Mesenchymal stem cell (in vitro differentiated cells and primary cell): ENCODE measurements around the gene APOD.
A peak's percentile ranks its signal among the peaks of the same experiment; 100 is the strongest.

ENCODE experiments used
- DNase-seq: peaks from one replicate; pipeline ENCODE4 v3.0.0-alpha.2; 2013
- H2AFZ ChIP-seq: one replicate; pipeline ENCODE4 v1.6.1; 2013; ENCODE audit warnings: low read depth, mild to moderate bottlenecking, control low read depth, inconsistent platforms, low read length, moderate library complexity
- H2AK5ac ChIP-seq: 2 replicates; pipeline ENCODE4 v1.6.1; 2013; ENCODE audit warnings: low read length, moderate library complexity, mild to moderate bottlenecking, inconsistent platforms; ENCODE audit not compliant: severe bottlenecking
- H2BK120ac ChIP-seq: one replicate; pipeline ENCODE4 v1.6.1; 2013; ENCODE audit warnings: low read depth, mild to moderate bottlenecking, inconsistent platforms, low read length, moderate library complexity
- H2BK12ac ChIP-seq, 2 experiments: one replicate each; pipeline ENCODE4 v1.6.1; 2013; ENCODE audit warnings: inconsistent platforms in 2 of 2, low read length in 2 of 2, mild to moderate bottlenecking in 2 of 2, moderate library complexity in 2 of 2, control low read depth in 1 of 2
- H2BK15ac ChIP-seq: one replicate; pipeline ENCODE4 v1.6.1; 2013; ENCODE audit warnings: mild to moderate bottlenecking, low read depth, inconsistent platforms; ENCODE audit not compliant: poor library complexity, severe bottlenecking
- H2BK5ac ChIP-seq: 2 replicates; pipeline ENCODE4 v1.6.1; 2013; ENCODE audit warnings: low read depth, mild to moderate bottlenecking, low read length, control low read depth, inconsistent platforms; ENCODE audit not compliant: poor library complexity, severe bottlenecking
- H3K14ac ChIP-seq, 2 experiments: one replicate each; pipeline ENCODE4 v1.6.1; 2013; ENCODE audit warnings: inconsistent platforms in 2 of 2, low read length in 2 of 2, control low read depth in 1 of 2, mild to moderate bottlenecking in 1 of 2, moderate library complexity in 1 of 2
- H3K18ac ChIP-seq, 2 experiments: one replicate each; pipeline ENCODE4 v1.6.1; 2013; ENCODE audit warnings: inconsistent platforms in 2 of 2, low read length in 2 of 2, control low read depth in 1 of 2, low read depth in 1 of 2, mild to moderate bottlenecking in 1 of 2
- H3K23ac ChIP-seq, 2 experiments: one replicate each; pipeline ENCODE4 v1.6.1; 2013; ENCODE audit warnings: inconsistent platforms in 2 of 2, low read length in 2 of 2, mild to moderate bottlenecking in 2 of 2, moderate library complexity in 2 of 2, control low read depth in 1 of 2
- H3K27ac ChIP-seq: 2 replicates; pipeline ENCODE4 v1.5.1; 2013; ENCODE audit warnings: mild to moderate bottlenecking, moderate library complexity, low read length, control low read depth, inconsistent platforms; ENCODE audit not compliant: poor library complexity, severe bottlenecking
- H3K27me3 ChIP-seq, 2 experiments: 2 replicates each; pipeline versions ENCODE4 v1.6.1 to v1.7.0; 2013; ENCODE audit warnings: low read length in 2 of 2, mild to moderate bottlenecking in 2 of 2, moderate library complexity in 2 of 2, control low read depth in 1 of 2, inconsistent platforms in 1 of 2; ENCODE audit not compliant: control insufficient read depth in 1 of 2, insufficient read depth in 1 of 2
- H3K36me3 ChIP-seq, 2 experiments: 2 replicates each; pipeline versions ENCODE4 v1.6.1 to v1.7.0; 2013; ENCODE audit warnings: low read length in 2 of 2, control low read depth in 1 of 2, inconsistent platforms in 1 of 2, low read depth in 1 of 2, mild to moderate bottlenecking in 1 of 2; ENCODE audit not compliant: insufficient read depth in 2 of 2, control insufficient read depth in 1 of 2
- H3K4ac ChIP-seq, 2 experiments: one replicate each; pipeline ENCODE4 v1.6.1; 2013; ENCODE audit warnings: inconsistent platforms in 2 of 2, low read length in 2 of 2, mild to moderate bottlenecking in 2 of 2, moderate library complexity in 2 of 2, control low read depth in 1 of 2, low read depth in 1 of 2
- H3K4me1 ChIP-seq: 2 replicates; pipeline ENCODE4 v1.6.1; 2013; ENCODE audit warnings: low read depth, low read length, control low read depth; ENCODE audit not compliant: control insufficient read depth, insufficient read depth
- H3K4me2 ChIP-seq: 2 replicates; pipeline ENCODE4 v1.6.1; 2013; ENCODE audit warnings: low read length, mild to moderate bottlenecking, inconsistent platforms; ENCODE audit not compliant: poor library complexity, severe bottlenecking
- H3K4me3 ChIP-seq, 2 experiments: 2 replicates each; pipeline versions ENCODE4 v1.5.1 to v1.7.0; 2013; ENCODE audit warnings: low read length in 2 of 2, mild to moderate bottlenecking in 2 of 2, control low read depth in 1 of 2, low read depth in 1 of 2; ENCODE audit not compliant: insufficient read depth in 1 of 2
- H3K79me1 ChIP-seq: replicated peaks from 2 replicates; pipeline ENCODE4 v1.6.1; 2013; ENCODE audit warnings: mild to moderate bottlenecking, control low read depth, low read length, inconsistent platforms; ENCODE audit not compliant: poor library complexity, severe bottlenecking
- H3K9ac ChIP-seq: 2 replicates; pipeline ENCODE4 v1.7.0; 2013; ENCODE audit warnings: mild to moderate bottlenecking, low read length, moderate library complexity
- H3K9me3 ChIP-seq: 2 replicates; pipeline ENCODE4 v1.7.0; 2013; ENCODE audit warnings: mild to moderate bottlenecking, low read length; ENCODE audit not compliant: control insufficient read depth
- H4K8ac ChIP-seq: one replicate; pipeline ENCODE4 v1.6.1; 2013; ENCODE audit warnings: inconsistent platforms, mild to moderate bottlenecking, low read length, moderate library complexity
- H4K91ac ChIP-seq: one replicate; pipeline ENCODE4 v1.6.1; 2013; ENCODE audit warnings: mild to moderate bottlenecking, low read length, inconsistent platforms
- WGBS: methylation state at CpG from one replicate; pipeline ENCODE4 v1.1.7; 2013; ENCODE audit warnings: mixed read lengths; 5-methylcytosine and 5-hydroxymethylcytosine counted together

APOD gene

DNA sequence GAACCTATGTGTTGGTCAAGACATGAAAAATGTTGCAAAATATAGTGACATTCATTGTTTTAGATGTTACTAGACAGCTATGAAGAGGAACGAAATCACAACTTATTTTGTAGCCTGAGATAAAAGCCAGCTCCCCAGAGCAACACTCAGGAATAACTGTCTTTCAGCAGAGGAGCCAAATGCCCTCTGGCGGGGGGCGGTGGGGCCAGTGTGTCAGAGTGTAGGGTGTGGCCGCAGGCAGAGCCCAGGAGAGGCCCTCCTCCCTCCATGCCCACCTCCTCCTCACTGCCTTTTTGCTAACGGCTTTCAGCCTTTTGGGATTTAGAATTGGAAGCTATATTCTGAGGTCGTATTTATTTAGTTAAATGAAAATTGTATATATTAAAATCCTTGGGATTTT, 16.9 kb downstream of the APOD start:
- Histone ChIP-seq H2BK5ac (no peak overlapping the region), H3K14ac (no peak overlapping the region), H3K9me3 (no peaks in the 10 kb centered on the region), H3K4me1 (no peaks in the 10 kb centered on the region), H3K27ac (no peak overlapping the region), H4K91ac (no peak overlapping the region), H3K4me3 (no peak overlapping the region), H3K18ac (no peak overlapping the region), H3K36me3 (peaks cover 0 to 16% of the 10 kb centered on the region in 2 experiments), H2BK15ac (no peak overlapping the region), H2AFZ (no peak overlapping the region), H3K9ac (no peak overlapping the region), H3K4ac (no peak overlapping the region), H2BK12ac (no peak overlapping the region), H3K23ac (no peak overlapping the region), H2BK120ac (no peak overlapping the region), H3K27me3 (peaks cover 3 to 10% of the 10 kb centered on the region in 2 experiments), H3K4me2 (no peak overlapping the region), H2AK5ac (no peak overlapping the region), H4K8ac (no peak overlapping the region), H3K79me1 (no peaks in the 10 kb centered on the region)
- no peak for DNase-seq
- WGBS = 77% methylated on average over 2 of the region's 6 CpGs

DNA sequence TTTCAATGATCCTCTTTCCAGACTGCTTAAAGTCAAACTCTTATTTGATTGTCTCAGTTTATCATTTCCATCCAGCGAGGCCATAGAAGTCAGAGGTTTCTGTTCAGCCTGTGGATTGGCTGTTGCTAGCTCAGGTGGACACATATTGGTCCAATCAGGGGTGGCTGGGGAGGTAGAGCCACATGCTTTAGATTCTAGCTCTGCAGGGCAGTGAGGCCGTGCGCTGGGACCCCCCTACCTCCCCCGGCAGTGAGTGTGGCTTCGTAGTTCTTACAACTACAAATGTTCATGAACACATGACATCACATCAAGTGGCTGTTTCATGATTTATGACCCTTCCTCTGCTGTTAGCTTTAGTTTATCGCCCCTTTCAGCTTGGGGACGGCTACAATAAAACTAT, 18.0 kb downstream of the APOD start:
- WGBS = 49% methylated on average over 7 of the region's 7 CpGs
- no peak overlapping the region for H2BK120ac ChIP-seq

DNA sequence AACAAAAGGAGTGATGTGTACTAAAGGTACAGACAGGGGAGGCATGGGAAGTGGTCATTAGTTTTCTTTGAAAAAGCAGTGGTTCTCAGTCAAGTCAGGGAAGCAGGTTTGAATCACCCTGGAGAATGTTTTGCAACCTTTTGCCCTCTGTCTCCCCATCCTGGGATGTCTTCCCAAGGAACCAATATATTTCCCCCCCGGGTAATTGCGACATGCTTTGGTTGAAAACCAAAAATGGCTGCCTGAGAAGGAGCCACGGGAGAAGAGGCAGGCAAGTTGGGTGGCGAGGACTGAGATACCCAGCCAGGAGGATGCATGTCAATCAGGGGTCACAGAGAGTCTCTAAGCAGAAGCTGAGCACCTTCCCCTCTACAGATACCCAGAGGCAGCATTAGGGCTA, 20.4 kb downstream of the APOD start:
- Histone ChIP-seq H4K8ac (no peak overlapping the region), H3K4me2 (no peak overlapping the region), H3K18ac (no peak overlapping the region), H3K9me3 (no peaks in the 10 kb centered on the region), H3K9ac (no peak overlapping the region), H3K4me1 (no peaks in the 10 kb centered on the region), H2AFZ (no peak overlapping the region), H3K4ac (no peak overlapping the region), H3K27me3 (peaks cover 3 to 7% of the 10 kb centered on the region in 2 experiments), H4K91ac (no peak overlapping the region), H3K14ac (peak overlapping the region in 1 of 2 experiments; percentile 22), H3K23ac (no peak overlapping the region), H2BK15ac (no peak overlapping the region), H3K36me3 (no peaks in the 10 kb centered on the region), H2BK12ac (no peak overlapping the region), H3K27ac (no peak overlapping the region), H2AK5ac (no peak overlapping the region), H3K4me3 (no peak overlapping the region), H2BK120ac (no peak overlapping the region), H3K79me1 (no peaks in the 10 kb centered on the region), H2BK5ac (no peak overlapping the region)
- WGBS = 93% methylated on average over 4 of the region's 4 CpGs
- no peak for DNase-seq

More for the DNA sequence above, 18.0 kb downstream of the APOD start:
- DNase-seq = no peak
- Histone ChIP-seq H3K23ac (no peak overlapping the region), H2BK12ac (no peak overlapping the region), H3K18ac (no peak overlapping the region), H3K4ac (no peak overlapping the region), H2AK5ac (no peak overlapping the region), H3K79me1 (no peaks in the 10 kb centered on the region), H3K27ac (no peak overlapping the region), H3K4me3 (no peak overlapping the region), H3K9me3 (no peaks in the 10 kb centered on the region), H4K8ac (no peak overlapping the region), H3K14ac (no peak overlapping the region), H2BK5ac (no peak overlapping the region), H3K9ac (no peak overlapping the region), H3K36me3 (peaks cover 0 to 8% of the 10 kb centered on the region in 2 experiments), H2AFZ (no peak overlapping the region), H3K4me1 (no peaks in the 10 kb centered on the region), H3K4me2 (no peak overlapping the region), H4K91ac (no peak overlapping the region), H2BK15ac (no peak overlapping the region), H3K27me3 (peaks cover 3 to 10% of the 10 kb centered on the region in 2 experiments)

DNA sequence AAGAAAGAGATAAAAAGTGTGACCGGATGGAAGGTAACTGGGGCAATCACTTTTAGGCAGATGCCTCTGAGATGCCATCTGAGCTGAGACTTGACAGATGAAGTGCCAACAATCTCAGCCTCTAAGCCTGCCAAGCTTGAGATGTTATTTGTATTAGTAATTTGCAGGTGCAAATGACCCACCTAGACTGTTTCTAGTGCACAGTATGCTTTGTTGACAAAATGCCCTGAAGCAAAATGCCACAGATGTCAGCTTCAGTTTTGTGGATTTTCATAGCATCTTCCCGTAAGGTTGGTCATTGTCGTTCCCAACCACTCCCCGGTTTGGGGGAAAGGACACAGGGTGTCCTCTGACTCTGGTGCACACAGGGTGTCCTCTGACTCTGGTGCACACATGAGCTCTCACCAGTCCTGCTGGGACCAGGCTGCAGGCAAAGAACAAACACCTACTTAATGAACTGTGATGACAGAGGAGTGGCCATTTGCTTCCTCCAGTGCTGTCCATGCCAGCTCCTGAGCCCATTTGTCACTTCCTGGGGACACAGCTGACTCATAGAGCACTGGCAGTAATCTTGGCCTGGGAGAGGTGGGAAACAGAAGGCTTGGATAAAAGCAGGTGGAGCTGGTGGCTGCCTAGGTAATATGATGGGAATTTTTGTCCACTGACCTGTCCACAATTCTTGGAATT, 23.9 kb downstream of the APOD start:
- Histone ChIP-seq H2BK120ac (no peak overlapping the region), H2BK5ac (no peak overlapping the region), H3K9me3 (no peaks in the 10 kb centered on the region), H2AFZ (no peak overlapping the region), H3K18ac (no peak overlapping the region), H3K79me1 (no peaks in the 10 kb centered on the region), H3K27ac (no peak overlapping the region), H2BK12ac (no peak overlapping the region), H3K4me3 (no peak overlapping the region), H3K4me2 (no peak overlapping the region), H3K4ac (no peak overlapping the region), H3K14ac (no peak overlapping the region), H2BK15ac (no peak overlapping the region), H4K8ac (no peak overlapping the region), H3K23ac (no peak overlapping the region), H3K4me1 (no peaks in the 10 kb centered on the region), H4K91ac (no peak overlapping the region), H3K36me3 (no peaks in the 10 kb centered on the region), H2AK5ac (no peak overlapping the region), H3K27me3 (peaks cover 11 to 20% of the 10 kb centered on the region in 2 experiments), H3K9ac (no peak overlapping the region)
- DNase-seq = no peak
- WGBS = 90% methylated on average over 4 of the region's 4 CpGs
